ENCODE results near the gene ZBTB42.

- peak in 6 of 7 experiments; percentile 20 to 52 (median 38) for TF ChIP-seq CTCF (IDR thresholded peaks at IDR 0.05)
- no peak for TF ChIP-seq POLR2A (IDR thresholded peaks at IDR 0.05)
These were observed 26.5 kb downstream of the ZBTB42 start for GRCh38 chr14:104827177-104828055.
